ENCODE data around the gene ANKRD40.

The ANKRD40 gene

GRCh38 chr17:50680126-50680525 lies 27.6 kb downstream of the ANKRD40 start:
- peak overlapping the region; percentile 4 for H2AK5ac ChIP-seq (ENCODE audit: low read depth, low read length)
- H2BK120ac ChIP-seq (ENCODE audit: low read depth, low read length): no peak overlapping the region
- H2BK15ac ChIP-seq (ENCODE audit: low read length): no peak overlapping the region
- H3K9me3 ChIP-seq (replicated peaks in 1 of 2; ENCODE audit: control insufficient read depth in 2 of 2, insufficient read depth in 1 of 2, low read depth in 1 of 2, low read length in 2 of 2): no peaks in the 10 kb centered on the region
- peaks cover 14 to 18% of the 10 kb centered on the region in 2 donors for H3K4me1 ChIP-seq (ENCODE audit: control insufficient read depth in 2 of 2, insufficient read depth in 1 of 2, low read depth in 1 of 2, low read length in 2 of 2)
- no peak overlapping the region for H4K8ac ChIP-seq (ENCODE audit: low read depth, low read length)
- no CpG with 5 or more reads among the region's 5 CpGs for WGBS, 2 donors (ENCODE audit: extremely low coverage in 2 of 2, insufficient read length in 2 of 2, insufficient replicate concordance in 1 of 2)
- no peak overlapping the region for H4K91ac ChIP-seq (ENCODE audit: low read depth, low read length, poor library complexity)
- no peaks in the 10 kb centered on the region for H3K79me1 ChIP-seq (ENCODE audit: low read depth, low read length)
- no peak overlapping the region for H2BK12ac ChIP-seq (ENCODE audit: low read length)
- H3K4ac ChIP-seq (ENCODE audit: low read length): no peak overlapping the region
- no peaks in the 10 kb centered on the region for H3K36me3 ChIP-seq (replicated peaks in 1 of 2; ENCODE audit: control insufficient read depth in 2 of 2, insufficient read depth in 2 of 2, low read length in 2 of 2)
- H3K4me3 ChIP-seq (ENCODE audit: low read length in 2 of 2): no peak overlapping the region
- no peak overlapping the region for H2AFZ ChIP-seq (ENCODE audit: low read length)
- no peak for DNase-seq (ENCODE audit: low spot score)
- H3K9ac ChIP-seq (ENCODE audit: low read depth, low read length, poor library complexity): no peak overlapping the region
- no peak overlapping the region for H3K14ac ChIP-seq (ENCODE audit: low read length)
- no peak overlapping the region for H3K27ac ChIP-seq (replicated peaks; ENCODE audit: low read length)
- H3K4me2 ChIP-seq (ENCODE audit: insufficient read depth, low read length, poor library complexity, severe bottlenecking): no peak overlapping the region
- H3K23ac ChIP-seq (ENCODE audit: low read depth, low read length, poor library complexity): no peak overlapping the region
- H3K18ac ChIP-seq (ENCODE audit: low read length): no peak overlapping the region
- H2BK5ac ChIP-seq (ENCODE audit: low read length): no peak overlapping the region
- H3K27me3 ChIP-seq (ENCODE audit: control insufficient read depth in 3 of 3, insufficient read depth in 3 of 3, low read depth in 1 of 3, low read length in 3 of 3): peaks cover 0 to 18% (median 0%) of the 10 kb centered on the region in 3 experiments

GRCh38 chr17:50679008-50679544 lies 28.6 kb downstream of the ANKRD40 start:
- Histone ChIP-seq H3K79me1 (ENCODE audit: low read depth, low read length) (no peaks in the 10 kb centered on the region), H2AFZ (ENCODE audit: low read length) (no peak overlapping the region), H3K23ac (ENCODE audit: low read depth, low read length, poor library complexity) (no peak overlapping the region), H3K14ac (ENCODE audit: low read length) (no peak overlapping the region), H3K9me3 (replicated peaks in 1 of 2; ENCODE audit: control insufficient read depth in 2 of 2, insufficient read depth in 1 of 2, low read depth in 1 of 2, low read length in 2 of 2) (no peaks in the 10 kb centered on the region), H2BK15ac (ENCODE audit: low read length) (no peak overlapping the region), H2AK5ac (ENCODE audit: low read depth, low read length) (no peak overlapping the region), H3K18ac (ENCODE audit: low read length) (no peak overlapping the region), H3K36me3 (replicated peaks in 1 of 2; ENCODE audit: control insufficient read depth in 2 of 2, insufficient read depth in 2 of 2, low read length in 2 of 2) (no peaks in the 10 kb centered on the region), H3K4me3 (ENCODE audit: low read length in 2 of 2) (no peak overlapping the region), H2BK5ac (ENCODE audit: low read length) (no peak overlapping the region), H3K4me2 (ENCODE audit: insufficient read depth, low read length, poor library complexity, severe bottlenecking) (no peak overlapping the region), H3K27me3 (ENCODE audit: control insufficient read depth in 3 of 3, insufficient read depth in 3 of 3, low read depth in 1 of 3, low read length in 3 of 3) (peaks cover 0 to 20% (median 0%) of the 10 kb centered on the region in 3 experiments), H4K8ac (ENCODE audit: low read depth, low read length) (no peak overlapping the region), H3K9ac (ENCODE audit: low read depth, low read length, poor library complexity) (no peak overlapping the region), H2BK12ac (ENCODE audit: low read length) (no peak overlapping the region), H3K4ac (ENCODE audit: low read length) (no peak overlapping the region), H4K91ac (ENCODE audit: low read depth, low read length, poor library complexity) (no peak overlapping the region), H2BK120ac (ENCODE audit: low read depth, low read length) (no peak overlapping the region), H3K4me1 (ENCODE audit: control insufficient read depth in 2 of 2, insufficient read depth in 1 of 2, low read depth in 1 of 2, low read length in 2 of 2) (peaks cover 6 to 12% of the 10 kb centered on the region in 2 donors), H3K27ac (replicated peaks; ENCODE audit: low read length) (no peak overlapping the region)
- no peak for DNase-seq (ENCODE audit: low spot score)
- WGBS, 2 donors (ENCODE audit: extremely low coverage in 2 of 2, insufficient read length in 2 of 2, insufficient replicate concordance in 1 of 2): no CpG with 5 or more reads among the region's 11 CpGs

- Histone ChIP-seq H3K79me1 (ENCODE audit: low read depth, low read length) (no peaks in the 10 kb centered on the region), H3K18ac (ENCODE audit: low read length) (no peak overlapping the region), H3K4ac (ENCODE audit: low read length) (no peak overlapping the region), H2BK15ac (ENCODE audit: low read length) (no peak overlapping the region), H2BK120ac (ENCODE audit: low read depth, low read length) (no peak overlapping the region), H4K91ac (ENCODE audit: low read depth, low read length, poor library complexity) (no peak overlapping the region), H3K27ac (replicated peaks; ENCODE audit: low read length) (no peak overlapping the region), H3K27me3 (ENCODE audit: control insufficient read depth in 3 of 3, insufficient read depth in 3 of 3, low read depth in 1 of 3, low read length in 3 of 3) (peaks cover 0 to 27% (median 0%) of the 10 kb centered on the region in 3 experiments), H3K23ac (ENCODE audit: low read depth, low read length, poor library complexity) (no peak overlapping the region), H3K9me3 (replicated peaks in 1 of 2; ENCODE audit: control insufficient read depth in 2 of 2, insufficient read depth in 1 of 2, low read depth in 1 of 2, low read length in 2 of 2) (no peaks in the 10 kb centered on the region), H3K4me1 (ENCODE audit: control insufficient read depth in 2 of 2, insufficient read depth in 1 of 2, low read depth in 1 of 2, low read length in 2 of 2) (peaks cover 4 to 10% of the 10 kb centered on the region in 2 donors), H3K14ac (ENCODE audit: low read length) (no peak overlapping the region), H2BK5ac (ENCODE audit: low read length) (no peak overlapping the region), H3K4me3 (ENCODE audit: low read length in 2 of 2) (no peak overlapping the region), H2AK5ac (ENCODE audit: low read depth, low read length) (no peak overlapping the region), H3K4me2 (ENCODE audit: insufficient read depth, low read length, poor library complexity, severe bottlenecking) (no peak overlapping the region), H4K8ac (ENCODE audit: low read depth, low read length) (no peak overlapping the region), H2AFZ (ENCODE audit: low read length) (no peak overlapping the region), H3K36me3 (replicated peaks in 1 of 2; ENCODE audit: control insufficient read depth in 2 of 2, insufficient read depth in 2 of 2, low read length in 2 of 2) (no peaks in the 10 kb centered on the region), H2BK12ac (ENCODE audit: low read length) (no peak overlapping the region), H3K9ac (ENCODE audit: low read depth, low read length, poor library complexity) (no peak overlapping the region)
- no CpG with 5 or more reads among the region's 12 CpGs for WGBS, 2 donors (ENCODE audit: extremely low coverage in 2 of 2, insufficient read length in 2 of 2, insufficient replicate concordance in 1 of 2)
- no peak for DNase-seq (ENCODE audit: low spot score)
Measured at GRCh38 chr17:50677851-50678375, 29.8 kb downstream of the ANKRD40 start.

GRCh38 chr17:50676065-50676975 lies 31.4 kb downstream of the ANKRD40 start:
- peaks cover 3% of the 10 kb centered on the region in 2 donors for H3K4me1 ChIP-seq (ENCODE audit: control insufficient read depth in 2 of 2, insufficient read depth in 1 of 2, low read depth in 1 of 2, low read length in 2 of 2)
- H3K27ac ChIP-seq (replicated peaks; ENCODE audit: low read length): no peak overlapping the region
- no peaks in the 10 kb centered on the region for H3K36me3 ChIP-seq (replicated peaks in 1 of 2; ENCODE audit: control insufficient read depth in 2 of 2, insufficient read depth in 2 of 2, low read length in 2 of 2)
- peak overlapping the region; percentile 67 for H3K18ac ChIP-seq (ENCODE audit: low read length)
- H2BK15ac ChIP-seq (ENCODE audit: low read length): no peak overlapping the region
- WGBS, 2 donors (ENCODE audit: extremely low coverage in 2 of 2, insufficient read length in 2 of 2, insufficient replicate concordance in 1 of 2): no CpG with 5 or more reads among the region's 24 CpGs
- H3K9ac ChIP-seq (ENCODE audit: low read depth, low read length, poor library complexity): no peak overlapping the region
- no peak overlapping the region for H3K14ac ChIP-seq (ENCODE audit: low read length)
- DNase-seq (ENCODE audit: low spot score): no peak
- no peak overlapping the region for H4K91ac ChIP-seq (ENCODE audit: low read depth, low read length, poor library complexity)
- peak overlapping the region; percentile 68 for H4K8ac ChIP-seq (ENCODE audit: low read depth, low read length)
- H3K23ac ChIP-seq (ENCODE audit: low read depth, low read length, poor library complexity): peak overlapping the region; percentile 59
- H2AFZ ChIP-seq (ENCODE audit: low read length): no peak overlapping the region
- H3K27me3 ChIP-seq (ENCODE audit: control insufficient read depth in 3 of 3, insufficient read depth in 3 of 3, low read depth in 1 of 3, low read length in 3 of 3): peaks cover 0 to 29% (median 0%) of the 10 kb centered on the region in 3 experiments
- no peak overlapping the region for H3K4ac ChIP-seq (ENCODE audit: low read length)
- H2BK5ac ChIP-seq (ENCODE audit: low read length): no peak overlapping the region
- no peaks in the 10 kb centered on the region for H3K79me1 ChIP-seq (ENCODE audit: low read depth, low read length)
- H3K4me3 ChIP-seq (ENCODE audit: low read length in 2 of 2): no peak overlapping the region
- H2AK5ac ChIP-seq (ENCODE audit: low read depth, low read length): peak overlapping the region; percentile 30
- no peak overlapping the region for H3K4me2 ChIP-seq (ENCODE audit: insufficient read depth, low read length, poor library complexity, severe bottlenecking)
- H2BK120ac ChIP-seq (ENCODE audit: low read depth, low read length): no peak overlapping the region
- no peak overlapping the region for H2BK12ac ChIP-seq (ENCODE audit: low read length)
- H3K9me3 ChIP-seq (replicated peaks in 1 of 2; ENCODE audit: control insufficient read depth in 2 of 2, insufficient read depth in 1 of 2, low read depth in 1 of 2, low read length in 2 of 2): no peaks in the 10 kb centered on the region

Measured in neuronal stem cell (in vitro differentiated cells).